Activated CD8-positive, alpha-beta memory T cell treated with anti-CD3 and anti-CD28 coated beads, Interleukin-2, amount 50 U/mL, for 1 hour (primary cell): ENCODE data around the gene PTPRJ.

Experiments used
- DNase-seq: peaks from one replicate; pipeline ENCODE4 v3.0.0-alpha.2; 2020; ENCODE audit errors: extremely low read depth

PTPRJ gene

DNA sequence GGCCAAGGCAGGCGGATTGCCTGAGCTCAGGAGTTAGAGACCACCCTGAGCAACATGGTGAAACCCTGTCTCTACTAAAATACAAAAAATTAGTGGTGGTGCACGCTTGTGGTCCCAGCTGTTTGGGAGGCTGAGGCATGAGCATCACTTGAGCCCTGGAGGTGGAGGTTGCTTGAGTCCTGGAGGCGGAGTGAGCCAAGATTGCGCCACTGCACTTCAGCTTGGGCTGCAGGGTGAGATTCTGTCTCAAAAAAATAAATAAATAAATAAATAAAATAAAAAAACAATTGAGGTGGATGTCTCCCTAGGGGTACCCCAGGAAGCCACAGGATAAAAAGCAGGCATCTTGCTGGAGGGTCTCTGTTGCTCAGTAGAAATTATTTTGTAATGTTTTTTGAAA lies 14.1 kb downstream of the PTPRJ start:
- no peak for DNase-seq

DNA sequence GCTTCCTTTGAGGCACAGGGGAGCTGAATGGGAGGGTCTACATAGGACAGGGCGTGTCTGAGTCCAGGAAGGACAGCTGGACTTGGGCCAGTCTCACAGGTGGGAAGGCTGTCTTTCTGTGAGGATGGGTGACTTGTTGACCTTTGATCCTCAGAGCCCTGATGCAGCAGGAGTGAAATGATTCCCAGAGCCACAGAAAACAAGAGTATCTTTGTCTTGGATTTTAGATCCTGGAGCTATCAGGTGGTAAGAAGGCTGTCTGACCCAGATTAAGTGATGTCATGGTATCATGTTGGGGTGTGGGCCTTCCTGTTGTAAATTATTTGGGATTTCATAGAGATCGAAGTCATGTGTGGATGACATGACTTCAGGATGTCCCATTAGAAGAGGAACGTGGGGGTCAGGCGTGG lies 15.0 kb downstream of the PTPRJ start:
- no peak for DNase-seq

GRCh38 chr11:47997063-47998053 lies 17.0 kb downstream of the PTPRJ start:
- no peak for DNase-seq

DNA sequence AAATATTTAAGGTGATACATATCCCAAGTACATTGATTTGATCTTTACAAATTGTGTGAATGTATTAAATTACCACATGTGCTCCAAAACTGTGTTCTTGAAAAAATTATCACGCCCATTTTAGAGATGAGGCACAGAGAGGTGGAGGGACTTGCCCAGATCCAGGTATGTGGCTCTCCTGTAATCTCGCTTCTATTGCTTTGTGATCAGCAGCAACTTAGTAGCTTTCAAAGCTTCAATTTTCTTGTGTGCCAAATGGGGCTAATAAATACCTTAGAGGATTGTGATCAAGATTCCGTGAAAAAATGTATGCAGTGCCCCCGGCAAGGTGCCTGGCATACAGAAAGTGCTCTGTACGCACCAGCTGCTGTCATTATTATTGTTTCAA lies 18.0 kb downstream of the PTPRJ start:
- DNase-seq, result no peak

DNA sequence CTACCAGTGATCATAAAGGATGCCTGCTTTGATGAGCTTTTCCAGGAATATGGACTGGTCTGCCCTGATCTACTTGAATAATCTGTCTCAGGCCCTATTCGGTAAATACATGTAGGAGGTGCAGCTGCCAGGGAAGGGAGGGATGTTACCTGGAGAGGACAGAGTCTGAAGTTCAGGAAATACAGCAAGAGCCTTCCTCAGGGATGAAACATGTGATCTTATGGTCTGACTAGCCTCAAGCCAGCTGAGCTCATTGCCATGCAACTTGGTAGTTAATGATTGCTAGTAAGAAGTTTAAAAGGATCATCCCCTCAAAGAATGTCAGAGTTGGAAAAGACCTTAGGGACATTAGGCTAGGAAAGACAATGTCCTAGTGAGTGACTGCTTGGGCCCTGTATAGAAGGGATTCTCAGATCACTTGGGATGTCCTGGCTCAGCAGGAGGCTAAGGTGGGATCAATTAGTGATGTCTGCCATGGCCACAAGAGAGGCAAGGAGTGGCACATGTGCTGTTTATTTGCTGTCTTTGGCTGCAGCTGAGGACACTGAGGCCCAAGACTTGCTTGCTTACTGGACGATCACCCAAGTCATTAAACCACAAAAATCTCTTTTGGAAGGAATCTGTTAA lies 18.5 kb downstream of the PTPRJ start:
- no peak for DNase-seq

DNA sequence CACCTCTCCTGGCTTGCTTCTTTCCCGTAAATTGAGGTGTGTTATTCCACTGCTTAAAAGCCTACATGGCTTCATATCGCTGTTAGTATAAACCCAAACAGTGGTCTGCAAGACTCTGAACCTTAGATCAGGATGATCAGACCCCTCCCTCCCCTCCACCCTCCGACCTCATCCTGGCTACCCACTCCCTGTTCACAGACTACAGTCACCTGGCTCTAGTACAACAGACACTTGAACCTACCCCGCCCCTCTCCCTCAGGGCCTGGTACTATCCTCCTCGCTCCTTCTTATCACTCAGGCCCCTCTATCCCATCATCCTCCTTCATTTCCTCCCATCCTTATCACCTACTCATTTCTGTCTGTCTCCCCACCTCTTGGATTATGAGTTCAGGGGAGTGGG lies 20.1 kb downstream of the PTPRJ start:
- no peak for DNase-seq

DNA sequence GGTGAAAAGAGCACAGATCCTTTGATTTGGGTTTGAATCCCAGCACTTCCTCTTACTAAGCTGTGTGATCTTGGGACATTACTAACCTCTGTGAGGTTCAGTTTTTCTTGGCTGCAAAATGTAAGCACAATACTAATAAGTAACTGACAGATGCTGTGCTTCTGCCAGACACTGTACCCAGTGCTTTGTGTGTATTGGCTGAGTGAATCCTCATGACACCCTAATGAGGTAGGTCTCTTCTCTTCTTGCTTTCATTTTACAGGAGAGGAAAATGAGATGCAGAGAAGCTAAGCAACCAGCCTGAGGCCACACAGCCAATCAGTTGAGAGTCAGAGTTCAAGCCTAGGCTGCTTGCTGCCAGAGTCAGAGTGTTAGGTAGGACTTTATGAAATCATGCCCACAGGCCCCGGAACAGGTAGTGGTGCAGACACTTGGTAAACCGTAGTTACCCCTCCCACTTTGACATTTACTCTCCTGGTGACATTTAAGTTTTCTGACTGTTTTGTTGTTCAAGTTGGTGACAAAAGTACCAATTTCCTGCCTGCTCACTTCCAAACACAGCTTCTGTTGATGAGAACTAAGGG lies 21.2 kb downstream of the PTPRJ start:
- DNase-seq, result peak; percentile 75

- no peak for DNase-seq
Observed at GRCh38 chr11:48002561-48002960, 22.2 kb downstream of the PTPRJ start.

- no peak for DNase-seq
Observed at GRCh38 chr11:48003926-48004325, 23.6 kb downstream of the PTPRJ start.

GRCh38 chr11:48004456-48004855 lies 24.1 kb downstream of the PTPRJ start:
- no peak for DNase-seq

- no peak for DNase-seq
Observed at GRCh38 chr11:48005136-48005535, 24.8 kb downstream of the PTPRJ start.

DNA sequence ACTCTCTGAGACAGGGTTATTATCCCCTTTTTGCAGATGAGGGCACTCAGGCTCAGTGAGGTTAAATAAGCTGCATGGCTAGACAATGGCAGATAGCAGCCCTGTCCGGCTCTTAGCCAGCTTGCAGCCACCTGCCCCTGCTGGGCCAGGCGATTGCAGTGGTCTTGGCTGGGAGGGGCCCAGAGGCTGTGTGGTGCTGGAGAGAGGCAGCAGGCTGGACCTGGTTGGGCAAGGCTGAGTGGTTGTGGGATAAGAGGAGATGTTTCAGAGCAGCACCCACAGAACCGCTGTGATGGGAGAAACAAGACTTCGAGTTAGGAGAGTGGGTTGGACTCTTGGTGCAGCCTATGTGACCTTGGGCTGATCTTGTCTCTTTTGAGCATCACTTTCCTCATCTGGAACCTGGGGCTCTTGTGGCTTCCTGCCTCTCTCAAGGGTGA lies 25.5 kb downstream of the PTPRJ start:
- DNase-seq, result no peak

DNA sequence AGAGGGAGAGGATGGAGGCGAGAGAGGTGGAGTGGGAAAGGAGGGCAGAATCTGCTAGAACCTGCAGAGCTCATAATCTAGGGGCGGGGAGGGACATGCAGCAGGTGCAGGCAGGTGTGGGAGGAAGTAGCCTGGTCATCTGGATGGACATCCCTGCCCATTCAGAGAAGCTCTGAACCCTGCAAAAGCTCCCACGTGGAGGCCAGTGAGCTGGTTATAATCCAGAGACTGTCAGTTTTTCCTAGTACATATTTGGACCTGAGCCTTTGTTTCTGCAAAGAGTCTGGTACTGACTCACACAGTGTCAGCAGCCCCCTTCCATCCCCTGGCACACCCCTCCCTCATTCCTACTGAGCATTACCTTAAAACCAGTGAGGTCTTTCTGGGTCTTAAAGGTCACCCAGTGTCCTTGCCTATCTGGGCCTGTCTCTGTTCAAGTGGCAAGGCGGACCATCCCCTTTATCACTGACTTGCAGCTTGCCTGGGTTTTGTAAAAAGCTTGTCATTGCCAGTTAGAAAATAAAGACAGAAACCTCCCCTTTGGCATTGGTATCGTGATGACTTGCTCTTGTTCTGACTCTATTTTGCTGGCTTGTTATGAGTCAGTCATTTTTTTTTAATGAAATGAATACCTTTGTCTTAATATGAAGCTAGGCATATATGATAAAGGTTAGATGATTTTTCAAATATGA lies 26.1 kb downstream of the PTPRJ start:
- no peak for DNase-seq

- no peak for DNase-seq
Observed at GRCh38 chr11:48007677-48008076, 27.3 kb downstream of the PTPRJ start.

DNA sequence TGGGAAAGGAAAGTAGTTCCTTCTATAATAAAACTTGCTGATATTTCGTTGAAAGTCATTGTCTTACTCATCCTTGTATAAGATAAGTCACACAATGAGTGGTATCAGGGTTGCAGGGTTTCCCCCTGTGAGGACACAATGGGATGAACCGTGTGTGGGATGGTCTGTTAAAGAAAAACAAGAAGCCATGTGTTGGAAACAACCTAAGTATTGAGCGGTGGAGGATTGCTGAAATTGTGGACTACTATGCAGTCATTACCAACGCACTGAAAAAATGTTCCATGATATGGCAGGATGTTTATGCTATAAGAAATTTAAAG lies 28.6 kb downstream of the PTPRJ start:
- no peak for DNase-seq

DNA sequence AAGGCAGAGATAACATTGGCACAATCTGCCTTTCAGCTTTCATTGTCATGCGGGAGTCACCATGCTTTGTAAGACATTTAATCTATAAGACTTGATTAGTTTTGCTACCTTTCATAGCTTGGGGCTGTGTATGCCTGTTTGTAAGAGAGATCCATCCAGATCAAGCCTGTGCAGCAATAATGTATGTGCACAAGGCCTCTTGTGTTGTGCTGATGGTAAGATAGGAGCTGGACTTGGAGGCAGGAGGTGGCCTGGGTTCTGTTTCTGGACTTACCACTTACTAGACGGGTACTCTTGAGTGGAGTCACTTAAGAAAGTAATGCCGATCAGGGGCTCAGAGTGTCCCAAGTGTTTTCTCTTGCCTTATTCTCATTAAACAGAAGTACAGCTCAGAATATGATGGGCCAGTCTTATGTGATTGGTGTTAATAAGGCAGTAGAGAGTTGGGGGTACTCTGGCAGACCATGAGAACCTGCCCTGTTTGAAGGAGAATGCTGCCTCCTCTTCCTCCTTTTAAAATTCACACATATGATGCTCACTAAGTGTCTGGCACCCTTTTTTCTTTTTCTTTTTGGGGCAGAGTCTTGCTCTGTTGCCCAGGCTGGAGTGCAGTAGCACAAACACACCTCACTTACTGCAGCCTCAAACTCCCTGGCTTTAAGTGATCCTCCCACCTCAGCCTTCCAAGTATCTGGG lies 30.9 kb downstream of the PTPRJ start:
- DNase-seq, result no peak

DNA sequence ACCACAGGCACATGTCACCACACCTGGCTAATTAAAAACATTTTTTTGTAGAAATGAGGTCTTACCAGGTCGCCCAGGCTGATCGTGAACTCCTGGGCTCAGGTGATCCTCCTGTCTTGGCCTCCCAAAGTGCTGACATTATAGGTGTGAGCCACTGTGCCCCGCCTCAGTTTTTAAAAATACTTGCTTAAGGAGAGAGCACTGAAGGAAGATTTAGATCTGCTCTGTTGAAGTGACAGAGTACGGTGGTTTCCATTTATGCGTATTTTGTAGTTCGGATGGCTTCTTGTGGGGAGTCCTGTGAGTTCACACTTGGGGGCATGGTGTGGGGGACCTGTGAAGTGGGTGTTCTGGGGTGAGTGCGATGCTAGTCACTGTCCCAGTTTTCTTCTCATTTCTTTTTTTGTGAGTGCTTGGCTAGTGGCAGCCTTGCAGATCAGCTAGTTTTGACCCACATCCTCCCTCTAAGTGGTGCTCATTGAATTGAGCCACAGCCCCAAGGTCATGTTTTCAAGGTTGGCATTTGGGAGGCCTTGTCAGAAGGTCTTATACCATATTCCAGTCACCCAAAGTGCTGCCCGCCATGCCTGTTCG lies 31.5 kb downstream of the PTPRJ start:
- peak; percentile 45 for DNase-seq

DNA sequence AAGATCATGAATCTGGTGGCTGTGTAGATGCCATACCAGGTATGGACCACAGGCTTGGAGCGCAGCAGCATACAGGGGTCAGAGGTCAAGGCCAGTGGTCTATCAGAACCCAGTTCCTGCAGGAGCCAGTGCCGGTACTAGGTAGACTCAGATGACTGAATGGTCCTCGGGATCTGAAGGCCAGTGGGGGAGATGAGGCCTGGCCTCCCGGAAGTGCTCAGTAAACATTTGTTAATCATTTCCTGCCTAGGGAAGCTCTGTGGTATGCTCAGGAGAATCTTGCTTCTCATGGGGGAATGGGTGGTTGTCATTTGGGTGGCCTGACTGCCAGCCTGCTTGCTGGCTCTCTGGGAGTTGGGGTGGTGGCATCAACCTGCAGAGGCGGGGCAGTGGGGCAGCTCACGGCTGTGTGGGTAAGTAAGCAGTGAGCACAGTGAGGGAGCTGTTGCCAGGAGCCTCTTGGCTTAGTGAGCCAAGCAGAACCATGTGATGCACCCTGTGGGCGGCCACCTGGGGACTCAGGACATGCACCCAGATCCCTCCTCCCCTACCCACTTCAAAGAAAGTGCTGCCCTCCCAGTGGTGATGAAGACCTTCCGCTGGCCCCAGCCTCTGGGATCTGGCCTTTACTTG lies 33.0 kb downstream of the PTPRJ start:
- no peak for DNase-seq

- no peak for DNase-seq
Observed at GRCh38 chr11:48014917-48015316, 34.6 kb downstream of the PTPRJ start.

GRCh38 chr11:48017105-48017830 lies 36.9 kb downstream of the PTPRJ start:
- DNase-seq, result no peak
